ENCODE results near the gene RAB6B. TPM values are rescaled to one million over a fixed set of nuclear protein-coding genes. Genes with fewer than 3 reads are reported as not detected.

RAB6B gene
- total and polyA plus RNA-seq, 2 donors (not counting 1 experiment from before 2014, with no cell fraction given), result 0.83 to 1.5 TPM

GRCh38 chr3:133804896-133805295 is 90.8 kb downstream of the RAB6B start:
- Histone ChIP-seq H3K9me3 (ENCODE audit: control insufficient read depth, insufficient read depth, low read depth, low read length) (no peaks in the 10 kb centered on the region), H3K4me3 (replicated peaks in 1 of 4; ENCODE audit: control extremely low read depth in 1 of 4, insufficient read depth in 1 of 4, low read depth in 3 of 4, low read length in 4 of 4) (peak overlapping the region in 1 of 4 experiments; percentile 96), H3K36me3 (ENCODE audit: control insufficient read depth, insufficient read depth, low read length) (no peaks in the 10 kb centered on the region), H3K9ac (ENCODE audit: insufficient read depth, low read length) (no peak overlapping the region), H4K20me1 (ENCODE audit: control insufficient read depth, extremely low read depth, insufficient read depth, low read length) (no peaks in the 10 kb centered on the region), H3K27ac (ENCODE audit: insufficient read depth, low read length) (no peak overlapping the region), H3K79me2 (ENCODE audit: control insufficient read depth, insufficient read depth, low read length) (peaks cover 10% of the 10 kb centered on the region), H3K27me3 (ENCODE audit: control insufficient read depth, insufficient read depth, low read length) (peaks cover 4% of the 10 kb centered on the region), H3K4me1 (ENCODE audit: control insufficient read depth, extremely low read depth, insufficient read depth, low read length) (no peaks in the 10 kb centered on the region), H2AFZ (ENCODE audit: low read length) (peak overlapping the region; percentile 94), H3K4me2 (ENCODE audit: extremely low read depth, insufficient read depth, low read length) (no peak overlapping the region)
- DNase-seq (ENCODE audit: low read depth in 2 of 2), result no peak
- no peak for TF ChIP-seq CTCF (conservative IDR thresholded peaks at IDR 0.05 in 1 of 2, IDR thresholded peaks at IDR 0.05 in 1 of 2; ENCODE audit: low read depth in 1 of 2, low read length in 2 of 2)
- no peak for TF ChIP-seq EZH2 (IDR thresholded peaks at IDR 0.05; ENCODE audit: low read length, missing control alignments)

- no peak for DNase-seq (ENCODE audit: low read depth in 2 of 2)
- TF ChIP-seq CTCF (conservative IDR thresholded peaks at IDR 0.05 in 1 of 2, IDR thresholded peaks at IDR 0.05 in 1 of 2; ENCODE audit: low read depth in 1 of 2, low read length in 2 of 2), result no peak
- no peak for TF ChIP-seq EZH2 (IDR thresholded peaks at IDR 0.05; ENCODE audit: low read length, missing control alignments)
- H3K36me3 ChIP-seq (ENCODE audit: control insufficient read depth, insufficient read depth, low read length), result no peaks in the 10 kb centered on the region
- no peak overlapping the region for H3K4me3 ChIP-seq (replicated peaks in 1 of 4; ENCODE audit: control extremely low read depth in 1 of 4, insufficient read depth in 1 of 4, low read depth in 3 of 4, low read length in 4 of 4)
- H2AFZ ChIP-seq (ENCODE audit: low read length), result no peak overlapping the region
- peaks cover 10% of the 10 kb centered on the region for H3K79me2 ChIP-seq (ENCODE audit: control insufficient read depth, insufficient read depth, low read length)
- no peak overlapping the region for H3K9ac ChIP-seq (ENCODE audit: insufficient read depth, low read length)
- no peak overlapping the region for H3K4me2 ChIP-seq (ENCODE audit: extremely low read depth, insufficient read depth, low read length)
- H4K20me1 ChIP-seq (ENCODE audit: control insufficient read depth, extremely low read depth, insufficient read depth, low read length), result no peaks in the 10 kb centered on the region
- no peaks in the 10 kb centered on the region for H3K9me3 ChIP-seq (ENCODE audit: control insufficient read depth, insufficient read depth, low read depth, low read length)
- H3K27ac ChIP-seq (ENCODE audit: insufficient read depth, low read length), result no peak overlapping the region
- H3K4me1 ChIP-seq (ENCODE audit: control insufficient read depth, extremely low read depth, insufficient read depth, low read length), result no peaks in the 10 kb centered on the region
- peaks cover 7% of the 10 kb centered on the region for H3K27me3 ChIP-seq (ENCODE audit: control insufficient read depth, insufficient read depth, low read length)
These were observed 92.2 kb downstream of the RAB6B start for GRCh38 chr3:133803469-133803868.

GRCh38 chr3:133799794-133800585 is 95.7 kb downstream of the RAB6B start:
- H3K27me3 ChIP-seq (ENCODE audit: control insufficient read depth, insufficient read depth, low read length), result peaks cover 7% of the 10 kb centered on the region
- no peak overlapping the region for H2AFZ ChIP-seq (ENCODE audit: low read length)
- H3K9ac ChIP-seq (ENCODE audit: insufficient read depth, low read length), result no peak overlapping the region
- no peak overlapping the region for H3K4me2 ChIP-seq (ENCODE audit: extremely low read depth, insufficient read depth, low read length)
- H3K4me3 ChIP-seq (replicated peaks in 1 of 4; ENCODE audit: control extremely low read depth in 1 of 4, insufficient read depth in 1 of 4, low read depth in 3 of 4, low read length in 4 of 4), result no peak overlapping the region
- no peaks in the 10 kb centered on the region for H3K79me2 ChIP-seq (ENCODE audit: control insufficient read depth, insufficient read depth, low read length)
- no peaks in the 10 kb centered on the region for H4K20me1 ChIP-seq (ENCODE audit: control insufficient read depth, extremely low read depth, insufficient read depth, low read length)
- H3K36me3 ChIP-seq (ENCODE audit: control insufficient read depth, insufficient read depth, low read length), result no peaks in the 10 kb centered on the region
- no peak for TF ChIP-seq CTCF (conservative IDR thresholded peaks at IDR 0.05 in 1 of 2, IDR thresholded peaks at IDR 0.05 in 1 of 2; ENCODE audit: low read depth in 1 of 2, low read length in 2 of 2)
- no peak for TF ChIP-seq EZH2 (IDR thresholded peaks at IDR 0.05; ENCODE audit: low read length, missing control alignments)
- no peaks in the 10 kb centered on the region for H3K9me3 ChIP-seq (ENCODE audit: control insufficient read depth, insufficient read depth, low read depth, low read length)
- no peak for DNase-seq (ENCODE audit: low read depth in 2 of 2)
- no peak overlapping the region for H3K27ac ChIP-seq (ENCODE audit: insufficient read depth, low read length)
- no peaks in the 10 kb centered on the region for H3K4me1 ChIP-seq (ENCODE audit: control insufficient read depth, extremely low read depth, insufficient read depth, low read length)
